Mucosa of rectum (tissue), 2 donors: ENCODE data around the gene THSD4.

Experiments used
- H3K27ac ChIP-seq, 2 donors: one replicate each; pipeline ENCODE4 v1.7.0; 2013; ENCODE audit warnings: inconsistent platforms in 2 of 2, low read depth in 2 of 2, low read length in 2 of 2
- H3K27me3 ChIP-seq, 2 donors: one replicate each; pipeline ENCODE4 v1.7.0; 2013; ENCODE audit warnings: low read length in 2 of 2; ENCODE audit not compliant: control insufficient read depth in 2 of 2, insufficient read depth in 2 of 2
- H3K36me3 ChIP-seq, 2 donors: one replicate each; pipeline ENCODE4 v1.7.0; 2013; ENCODE audit warnings: low read length in 2 of 2; ENCODE audit not compliant: control insufficient read depth in 2 of 2, insufficient read depth in 2 of 2
- H3K4me1 ChIP-seq, 2 donors: one replicate each; pipeline ENCODE4 v1.7.0; 2013; ENCODE audit warnings: low read length in 2 of 2, mild to moderate bottlenecking in 1 of 2; ENCODE audit not compliant: control insufficient read depth in 2 of 2, insufficient read depth in 2 of 2
- H3K4me3 ChIP-seq, 2 donors: one replicate each; pipeline ENCODE4 v1.7.0; 2013; ENCODE audit warnings: low read length in 2 of 2
- H3K9ac ChIP-seq, 2 donors: one replicate each; pipeline ENCODE4 v1.7.0; 2013; ENCODE audit warnings: low read length in 2 of 2, low read depth in 1 of 2, mild to moderate bottlenecking in 1 of 2
- H3K9me3 ChIP-seq, 2 donors: one replicate each; pipeline ENCODE4 v1.7.0; 2013; ENCODE audit warnings: low read length in 2 of 2; ENCODE audit not compliant: control insufficient read depth in 2 of 2
- donor health status: healthy.
- donor health status: Normal muscosa, but diverticular disease.

The THSD4 gene

GRCh38 chr15:71559616-71560015 lies 444.3 kb downstream of the THSD4 start:
- H3K4me1 ChIP-seq = no peaks in the 10 kb centered on the region
- peaks cover 0 to 3% of the 10 kb centered on the region in 2 donors for H3K36me3 ChIP-seq
- no peaks in the 10 kb centered on the region for H3K27me3 ChIP-seq
- no peak overlapping the region for H3K27ac ChIP-seq
- H3K4me3 ChIP-seq = no peak overlapping the region
- H3K9ac ChIP-seq = no peak overlapping the region
- H3K9me3 ChIP-seq = no peaks in the 10 kb centered on the region

- Histone ChIP-seq H3K27ac (no peak overlapping the region), H3K9ac (no peak overlapping the region), H3K4me3 (no peak overlapping the region), H3K27me3 (no peaks in the 10 kb centered on the region), H3K9me3 (no peaks in the 10 kb centered on the region), H3K36me3 (peaks cover 0 to 3% of the 10 kb centered on the region in 2 donors), H3K4me1 (no peaks in the 10 kb centered on the region)
These were observed 447.0 kb downstream of the THSD4 start for GRCh38 chr15:71562251-71562650.

DNA sequence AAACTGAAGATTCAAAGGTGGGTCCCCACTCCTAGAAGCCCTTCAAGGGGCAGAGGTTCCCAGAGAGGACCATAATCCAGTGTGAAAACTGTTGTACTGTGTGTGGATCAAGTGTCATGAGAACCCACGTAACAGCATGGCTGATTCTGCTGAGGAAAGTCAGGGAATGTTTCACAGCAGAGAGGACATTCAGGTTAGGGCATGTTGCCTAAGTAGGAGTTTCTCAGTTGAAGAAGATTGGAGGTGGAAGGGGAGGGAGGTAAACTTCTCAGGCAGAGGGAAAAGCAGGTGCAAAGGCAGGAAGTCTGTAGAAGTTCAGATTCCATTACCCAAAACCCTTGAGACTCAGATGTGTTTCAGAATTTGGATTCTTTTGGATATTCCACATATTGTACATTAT lies 448.9 kb downstream of the THSD4 start:
- Histone ChIP-seq H3K9me3 (no peaks in the 10 kb centered on the region), H3K27me3 (no peaks in the 10 kb centered on the region), H3K4me3 (no peak overlapping the region), H3K27ac (no peak overlapping the region), H3K36me3 (peaks cover 0 to 3% of the 10 kb centered on the region in 2 donors), H3K9ac (no peak overlapping the region), H3K4me1 (no peaks in the 10 kb centered on the region)

DNA sequence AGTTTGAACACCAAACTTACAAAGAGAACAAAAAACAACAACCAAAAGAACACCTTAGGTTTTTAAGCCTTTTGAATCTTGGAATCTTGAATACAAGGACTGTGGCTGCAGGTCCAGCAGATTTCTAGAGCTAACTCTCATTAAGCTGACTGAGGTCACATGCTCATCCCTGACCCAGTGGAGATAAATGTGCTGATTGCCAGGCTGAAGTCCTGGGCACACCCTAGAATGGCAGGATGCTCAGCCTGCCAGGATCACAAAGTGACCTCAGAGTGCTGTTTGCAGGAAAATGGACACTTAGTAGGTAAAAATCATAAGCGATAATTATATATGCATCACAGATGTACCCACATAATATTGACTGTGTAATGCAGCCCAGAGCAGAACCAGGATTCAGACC lies 449.7 kb downstream of the THSD4 start:
- Histone ChIP-seq H3K4me3 (no peak overlapping the region), H3K4me1 (no peaks in the 10 kb centered on the region), H3K9me3 (no peaks in the 10 kb centered on the region), H3K36me3 (peaks cover 0 to 3% of the 10 kb centered on the region in 2 donors), H3K9ac (no peak overlapping the region), H3K27me3 (no peaks in the 10 kb centered on the region), H3K27ac (no peak overlapping the region)

- Histone ChIP-seq H3K4me3 (no peak overlapping the region), H3K9ac (no peak overlapping the region), H3K27me3 (no peaks in the 10 kb centered on the region), H3K36me3 (peaks cover 0 to 3% of the 10 kb centered on the region in 2 donors), H3K27ac (no peak overlapping the region), H3K9me3 (no peaks in the 10 kb centered on the region), H3K4me1 (no peaks in the 10 kb centered on the region)
These were observed 450.4 kb downstream of the THSD4 start for GRCh38 chr15:71565631-71566160.

- Histone ChIP-seq H3K4me1 (no peaks in the 10 kb centered on the region), H3K27ac (no peak overlapping the region), H3K27me3 (no peaks in the 10 kb centered on the region), H3K9me3 (no peaks in the 10 kb centered on the region), H3K9ac (no peak overlapping the region), H3K4me3 (no peak overlapping the region), H3K36me3 (peaks cover 0 to 3% of the 10 kb centered on the region in 2 donors)
These were observed 451.0 kb downstream of the THSD4 start for GRCh38 chr15:71566226-71566625.

DNA sequence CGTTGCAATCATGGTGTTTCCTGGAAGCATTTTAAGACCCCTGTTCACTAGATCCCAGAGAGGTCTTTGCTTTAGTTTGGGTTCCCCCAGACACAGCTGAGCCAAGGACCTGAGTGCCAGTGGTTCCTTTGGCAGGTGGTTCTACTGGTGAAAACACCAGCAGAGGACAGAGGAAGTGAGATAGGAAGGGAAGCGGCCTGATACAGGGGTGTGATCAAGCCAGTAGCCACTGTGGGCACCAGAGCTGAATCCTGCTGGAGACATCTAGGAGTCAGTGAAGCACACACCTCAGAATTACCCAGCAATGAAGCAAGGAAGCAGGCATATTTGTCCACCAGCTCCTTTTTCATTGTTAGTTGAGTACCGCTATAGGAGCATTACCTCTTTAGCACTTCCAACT lies 451.9 kb downstream of the THSD4 start:
- Histone ChIP-seq H3K4me1 (no peaks in the 10 kb centered on the region), H3K9ac (no peak overlapping the region), H3K9me3 (no peaks in the 10 kb centered on the region), H3K36me3 (peaks cover 0 to 3% of the 10 kb centered on the region in 2 donors), H3K4me3 (no peak overlapping the region), H3K27me3 (no peaks in the 10 kb centered on the region), H3K27ac (no peak overlapping the region)

DNA sequence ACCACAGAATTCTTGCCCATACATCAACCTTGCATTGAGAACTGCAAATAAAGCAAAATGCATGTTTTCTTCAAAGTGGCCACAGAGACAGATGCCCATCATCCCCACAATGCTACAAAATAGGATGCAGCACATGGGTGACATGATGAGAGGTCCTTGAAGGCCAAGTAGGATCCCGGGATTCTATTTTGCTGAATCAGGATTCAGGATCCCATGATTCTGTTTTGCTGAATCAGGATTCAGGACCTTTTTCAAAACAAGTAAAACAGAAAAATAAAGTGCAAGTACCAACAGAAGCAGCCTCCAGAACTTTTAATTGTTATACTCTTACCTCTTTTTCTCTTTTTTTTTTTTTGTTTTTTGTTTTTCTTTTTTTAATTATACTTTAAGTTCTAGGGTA lies 453.0 kb downstream of the THSD4 start:
- H3K4me1 ChIP-seq = no peaks in the 10 kb centered on the region
- no peak overlapping the region for H3K9ac ChIP-seq
- no peaks in the 10 kb centered on the region for H3K27me3 ChIP-seq
- H3K36me3 ChIP-seq = no peaks in the 10 kb centered on the region
- H3K4me3 ChIP-seq = no peak overlapping the region
- H3K27ac ChIP-seq = no peak overlapping the region
- no peaks in the 10 kb centered on the region for H3K9me3 ChIP-seq

DNA sequence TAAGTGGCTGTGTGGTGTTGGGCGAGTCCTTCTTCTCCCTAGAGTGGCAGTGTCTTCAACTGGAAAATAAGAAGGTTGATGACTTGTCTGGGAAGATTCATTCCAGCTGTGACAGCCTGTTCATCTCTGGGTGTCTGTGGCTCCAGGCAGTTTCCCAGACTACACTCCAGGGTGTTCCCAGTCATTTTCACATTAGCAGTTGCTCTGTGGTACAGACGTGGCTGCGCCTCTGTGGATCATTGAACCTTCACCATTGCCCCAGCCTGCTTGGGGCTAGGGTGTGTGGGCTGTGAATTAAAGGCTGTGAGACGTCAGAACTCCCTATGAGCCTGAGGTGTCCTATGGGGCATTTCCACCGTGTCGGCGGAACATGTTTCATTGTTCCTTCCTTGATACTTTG lies 455.5 kb downstream of the THSD4 start:
- no peaks in the 10 kb centered on the region for H3K36me3 ChIP-seq
- H3K27ac ChIP-seq = no peak overlapping the region
- no peak overlapping the region for H3K4me3 ChIP-seq
- no peaks in the 10 kb centered on the region for H3K27me3 ChIP-seq
- H3K9ac ChIP-seq = no peak overlapping the region
- no peaks in the 10 kb centered on the region for H3K9me3 ChIP-seq
- H3K4me1 ChIP-seq = no peaks in the 10 kb centered on the region

DNA sequence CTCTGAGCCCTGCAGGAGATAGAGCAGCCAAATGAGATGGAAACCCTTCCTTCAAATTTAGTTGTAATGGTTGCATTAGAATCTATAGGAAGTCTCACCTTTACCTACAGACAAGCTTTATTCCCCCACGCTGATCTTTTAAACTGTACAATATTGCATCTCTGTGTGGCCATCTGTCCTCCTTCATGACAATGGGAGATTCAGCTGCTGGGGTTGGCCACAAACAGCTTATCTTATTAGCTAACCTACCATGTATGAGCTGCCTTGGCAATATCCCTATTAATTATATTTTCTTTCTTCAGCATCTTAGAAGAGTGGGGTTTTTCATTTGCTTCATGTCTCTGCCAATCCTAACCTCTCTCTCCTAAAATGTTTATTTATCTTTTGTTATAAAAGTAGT lies 456.4 kb downstream of the THSD4 start:
- H3K9me3 ChIP-seq = no peaks in the 10 kb centered on the region
- no peaks in the 10 kb centered on the region for H3K36me3 ChIP-seq
- H3K27ac ChIP-seq = no peak overlapping the region
- no peak overlapping the region for H3K9ac ChIP-seq
- H3K4me3 ChIP-seq = no peak overlapping the region
- H3K4me1 ChIP-seq = no peaks in the 10 kb centered on the region
- no peaks in the 10 kb centered on the region for H3K27me3 ChIP-seq
